Endothelial cell of umbilical vein (primary cell): ENCODE data around the gene SIKE1. TPM values are rescaled to one million over a fixed set of nuclear protein-coding genes. Genes with fewer than 3 reads are reported as not detected.

Experiments used
- BruUV-seq: library from RNA; stranded (reverse); fragments of 400-500 nt; replicated peaks from 2 replicates; lab custom pipeline; 2021; lab: Mats Ljungman, UMichigan
- CTCF ChIA-PET: fragments of 300-600, 350-600 bp; sonication (Branson Sonifier 250); formaldehyde crosslinking; loops from one replicate; lab custom pipeline; 2021; ENCODE audit warnings: antibody characterized with exemption, inconsistent platforms; lab: Charles Lee
- POLR2A ChIA-PET: fragments of 300-600, 350-600 bp; sonication (Branson Sonifier 250); formaldehyde crosslinking; loops from one replicate; lab custom pipeline; 2021; ENCODE audit warnings: antibody characterized with exemption, inconsistent platforms; lab: Charles Lee
- DNase-seq: peaks from one replicate; pipeline ENCODE4 v3.0.0-alpha.2; 2011; ENCODE audit warnings: low read depth, low spot score
- FAIRE-seq: peaks from 2 replicates; lab custom pipeline; 2011; peaks lifted over from hg19 to GRCh38; lab: Jason Lieb, UNC
- H2AFZ ChIP-seq: 2 replicates; pipeline ENCODE4 v1.6.0; 2012; ENCODE audit warnings: low read depth, low read length, control low read depth, inconsistent platforms
- H3K27ac ChIP-seq: 2 replicates; pipeline ENCODE4 v1.5.1; 2011; ENCODE audit warnings: low read depth, mild to moderate bottlenecking, control low read depth, low read length, moderate library complexity; ENCODE audit not compliant: insufficient read depth
- H3K27me3 ChIP-seq, 2 experiments: 2 replicates each; pipeline versions ENCODE4 v1.6.0 to v1.6.1; 2011; ENCODE audit warnings: low read length in 2 of 2, mixed read lengths in 1 of 2; ENCODE audit not compliant: control insufficient read depth in 2 of 2, insufficient read depth in 2 of 2
- H3K36me3 ChIP-seq, 2 experiments: 2 replicates in 1 of 2; 3 replicates in 1 of 2; pipeline ENCODE4 v1.5.1; 2011; ENCODE audit warnings: low read length in 2 of 2, mild to moderate bottlenecking in 1 of 2, moderate library complexity in 1 of 2; ENCODE audit not compliant: control insufficient read depth in 2 of 2, insufficient read depth in 2 of 2; ENCODE audit errors: extremely low read depth in 1 of 2
- H3K4me1 ChIP-seq: 3 replicates; pipeline ENCODE4 v1.5.1; 2011; ENCODE audit warnings: mild to moderate bottlenecking, low read length; ENCODE audit not compliant: control insufficient read depth, insufficient read depth; ENCODE audit errors: extremely low read depth
- H3K4me2 ChIP-seq: 2 replicates; pipeline ENCODE4 v1.6.1; 2011; ENCODE audit warnings: low read length, control low read depth, mixed read lengths; ENCODE audit not compliant: insufficient read depth
- H3K4me3 ChIP-seq, 3 experiments: fragments of 200-600 bp in 1 of 3; sonication (generic), shearing (Covaris generic) in 1 of 3; replicated peaks in 1 of 3; 2 replicates each; pipeline ENCODE4 v1.5.1; 2011 to 2016; ENCODE audit warnings: control low read depth in 3 of 3, low read length in 3 of 3, mild to moderate bottlenecking in 2 of 3, inconsistent platforms in 1 of 3, low read depth in 1 of 3, moderate library complexity in 1 of 3; ENCODE audit not compliant: insufficient read depth in 1 of 3
- H3K79me2 ChIP-seq: 2 replicates; pipeline ENCODE4 v1.6.0; 2012; ENCODE audit warnings: low read length, inconsistent platforms; ENCODE audit not compliant: control insufficient read depth, insufficient read depth
- H3K9ac ChIP-seq: replicated peaks from 2 replicates; pipeline ENCODE3; 2011; ENCODE audit warnings: low read length, control low read depth; ENCODE audit not compliant: insufficient read depth; ENCODE audit errors: extremely low read depth
- H3K9me1 ChIP-seq: replicated peaks from 3 replicates; pipeline ENCODE4 v1.6.0; 2011; ENCODE audit warnings: mild to moderate bottlenecking, low read length; ENCODE audit not compliant: control insufficient read depth, insufficient read depth; ENCODE audit errors: extremely low read depth
- H3K9me3 ChIP-seq: replicated peaks from 2 replicates; pipeline ENCODE4 v1.5.1; 2012; ENCODE audit warnings: low read length, inconsistent platforms; ENCODE audit not compliant: control insufficient read depth, insufficient read depth
- H4K20me1 ChIP-seq: replicated peaks from 2 replicates; pipeline ENCODE3; 2011; ENCODE audit warnings: mild to moderate bottlenecking, low read length; ENCODE audit not compliant: control insufficient read depth, insufficient read depth; ENCODE audit errors: extremely low read depth
- EZH2 ChIP-seq: IDR thresholded peaks from 2 replicates; pipeline ENCODE4 v1.6.1; 2012; ENCODE audit warnings: borderline replicate concordance, low read depth, mild to moderate bottlenecking, moderate library complexity, low read length, inconsistent platforms; ENCODE audit not compliant: severe bottlenecking
- FOS ChIP-seq: IDR thresholded peaks from 2 replicates; pipeline ENCODE4 v1.6.1; 2011; ENCODE audit warnings: mild to moderate bottlenecking, low read length, moderate library complexity, borderline replicate concordance; ENCODE audit not compliant: insufficient read depth
- GATA2 ChIP-seq: IDR thresholded peaks from 2 replicates; pipeline ENCODE4 v1.7.0; 2011; ENCODE audit warnings: low read depth, mild to moderate bottlenecking, moderate library complexity, mixed read lengths, low read length; ENCODE audit not compliant: insufficient read length, insufficient read depth
- JUN ChIP-seq: IDR thresholded peaks from 2 replicates; pipeline ENCODE4 v1.6.1; 2011; ENCODE audit warnings: borderline replicate concordance, low read depth; ENCODE audit not compliant: insufficient read length, insufficient read depth
- POLR2AphosphoS5 ChIP-seq: IDR thresholded peaks from 2 replicates; pipeline ENCODE4 v1.6.1; 2012; ENCODE audit warnings: low read depth, mild to moderate bottlenecking, control low read depth, low read length, moderate library complexity; ENCODE audit not compliant: insufficient read depth
- dilution Hi-C: fragments of 300-500 bp; cut with MboI; formaldehyde crosslinking; loops from one replicate; pipeline ENCODE4 v1.15.0; 2019; ENCODE audit warnings: low sequenced_read_pairs; ENCODE audit not compliant: extremely low pct_ligation_motif_present
- intact Hi-C: fragments of 100-400 bp; cut with micrococcal nuclease; formaldehyde crosslinking; loops from one replicate; pipeline ENCODE4 v1.10.0; 2022
- polyA plus RNA-seq, 4 experiments: library from polyadenylated mRNA; depleted of rRNA in 3 of 4; stranded (reverse) in 3 of 4; unstranded in 1 of 4; fragments of >200 nt; gene quantifications; 2 replicates each; pipeline versions ENCODE4 v1.2.1 to v1.2.3, GENCODE V29; 2011 to 2012; ENCODE audit warnings: missing spikeins in 1 of 4
- total RNA-seq: library from RNA; stranded (reverse); gene quantifications from 2 replicates; pipeline ENCODE4 v1.2.3, GENCODE V29; 2021
- TF ChIP-seq, protein P1 (sequence below): IDR thresholded peaks from 2 replicates; pipeline ENCODE4 v1.6.1; 2011; ENCODE audit not compliant: insufficient read depth, insufficient read length
- TF ChIP-seq, protein P2 (sequence below), 2 donors: IDR thresholded peaks; 1 replicate in 1 of 2; 2 replicates in 1 of 2; pipeline ENCODE4 v1.5.1; 2011; ENCODE audit warnings: low read length in 2 of 2, mild to moderate bottlenecking in 2 of 2, moderate library complexity in 2 of 2, control low read depth in 1 of 2, inconsistent platforms in 1 of 2, low read depth in 1 of 2; ENCODE audit not compliant: insufficient read depth in 1 of 2; ENCODE audit errors: extremely low read depth in 1 of 2

The SIKE1 gene
- total and polyA plus RNA-seq, 2 donors (not counting 3 experiments of a cell fraction or from before 2014, with no cell fraction given): 16.3 to 46.6 TPM

GRCh38 chr1:114725230-114725629, 55.3 kb downstream of the SIKE1 start:
- TF ChIP-seq POLR2AphosphoS5 (no peak), EZH2 (no peak), FOS (no peak), GATA2 (no peak), JUN (no peak)
- TF ChIP-seq, protein P1, sequence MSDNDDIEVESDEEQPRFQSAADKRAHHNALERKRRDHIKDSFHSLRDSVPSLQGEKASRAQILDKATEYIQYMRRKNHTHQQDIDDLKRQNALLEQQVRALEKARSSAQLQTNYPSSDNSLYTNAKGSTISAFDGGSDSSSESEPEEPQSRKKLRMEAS: no peak
- no peak overlapping the region for H2AFZ ChIP-seq
- BruUV-seq: no TSS peak
- no peak overlapping the region for H3K27ac ChIP-seq
- ChIA-PET CTCF (no interaction called here), POLR2A (no interaction called here)
- intact Hi-C loops (no loop called here), dilution Hi-C loops (no loop called here)
- H4K20me1 ChIP-seq: peaks cover 3% of the 10 kb centered on the region
- H3K4me2 ChIP-seq: no peak overlapping the region
- no peak for DNase-seq
- peaks cover 10% of the 10 kb centered on the region for H3K79me2 ChIP-seq
- no peaks in the 10 kb centered on the region for H3K9me3 ChIP-seq
- H3K9me1 ChIP-seq: no peaks in the 10 kb centered on the region
- H3K27me3 ChIP-seq: no peaks in the 10 kb centered on the region
- no peak for FAIRE-seq
- no peak overlapping the region for H3K9ac ChIP-seq
- H3K36me3 ChIP-seq: peaks cover 34 to 39% of the 10 kb centered on the region in 2 experiments
- no peak overlapping the region for H3K4me3 ChIP-seq
- no peaks in the 10 kb centered on the region for H3K4me1 ChIP-seq

GRCh38 chr1:114723915-114724314, 56.6 kb downstream of the SIKE1 start:
- Histone ChIP-seq H3K4me3 (no peak overlapping the region), H3K27me3 (no peaks in the 10 kb centered on the region), H3K4me1 (no peaks in the 10 kb centered on the region), H3K36me3 (peaks cover 35 to 41% of the 10 kb centered on the region in 2 experiments), H3K9me1 (no peaks in the 10 kb centered on the region), H4K20me1 (peaks cover 3% of the 10 kb centered on the region), H3K9me3 (no peaks in the 10 kb centered on the region), H2AFZ (no peak overlapping the region), H3K4me2 (no peak overlapping the region), H3K9ac (no peak overlapping the region), H3K79me2 (peaks cover 8% of the 10 kb centered on the region), H3K27ac (no peak overlapping the region)
- dilution Hi-C loops (no loop called here), intact Hi-C loops (no loop called here)
- ChIA-PET CTCF (no interaction called here), POLR2A (no interaction called here)
- FAIRE-seq: no peak
- no peak for DNase-seq
- TF ChIP-seq, protein P1: no peak
- TF ChIP-seq EZH2 (no peak), FOS (no peak)
- TF ChIP-seq, protein P2, sequence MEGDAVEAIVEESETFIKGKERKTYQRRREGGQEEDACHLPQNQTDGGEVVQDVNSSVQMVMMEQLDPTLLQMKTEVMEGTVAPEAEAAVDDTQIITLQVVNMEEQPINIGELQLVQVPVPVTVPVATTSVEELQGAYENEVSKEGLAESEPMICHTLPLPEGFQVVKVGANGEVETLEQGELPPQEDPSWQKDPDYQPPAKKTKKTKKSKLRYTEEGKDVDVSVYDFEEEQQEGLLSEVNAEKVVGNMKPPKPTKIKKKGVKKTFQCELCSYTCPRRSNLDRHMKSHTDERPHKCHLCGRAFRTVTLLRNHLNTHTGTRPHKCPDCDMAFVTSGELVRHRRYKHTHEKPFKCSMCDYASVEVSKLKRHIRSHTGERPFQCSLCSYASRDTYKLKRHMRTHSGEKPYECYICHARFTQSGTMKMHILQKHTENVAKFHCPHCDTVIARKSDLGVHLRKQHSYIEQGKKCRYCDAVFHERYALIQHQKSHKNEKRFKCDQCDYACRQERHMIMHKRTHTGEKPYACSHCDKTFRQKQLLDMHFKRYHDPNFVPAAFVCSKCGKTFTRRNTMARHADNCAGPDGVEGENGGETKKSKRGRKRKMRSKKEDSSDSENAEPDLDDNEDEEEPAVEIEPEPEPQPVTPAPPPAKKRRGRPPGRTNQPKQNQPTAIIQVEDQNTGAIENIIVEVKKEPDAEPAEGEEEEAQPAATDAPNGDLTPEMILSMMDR (IDR thresholded peaks at IDR 0.05; ENCODE audit: extremely low read depth in 1 of 2, insufficient read depth in 1 of 2, low read depth in 1 of 2, low read length in 2 of 2): no peak
- no TSS peak for BruUV-seq
